Ovary (tissue), 3 donors: Measurements from ENCODE around the gene GRIK1.

ENCODE experiments used
- EP300 ChIP-seq: sonication (generic); formaldehyde crosslinking; IDR thresholded peaks from one replicate; pipeline ENCODE4 v1.6.1; 2017; ENCODE audit warnings: antibody characterized with exemption
- POLR2A ChIP-seq: fragments of 450-650 bp; IDR thresholded peaks from one replicate; pipeline ENCODE4 v1.6.1; 2017; ENCODE audit warnings: antibody characterized with exemption, mild to moderate bottlenecking, moderate library complexity
- TF ChIP-seq, protein P1 (sequence below), 3 donors: fragments of 450-650 bp in 2 of 3; fragments of 200-600 bp in 1 of 3; IDR thresholded peaks; one replicate each; pipeline versions ENCODE4 v1.5.1 to v1.8.0; 2016 to 2022; ENCODE audit warnings: antibody characterized with exemption in 3 of 3, mild to moderate bottlenecking in 1 of 3
- donor health status: DM: no; HTN: no; CAD: no.

- TF ChIP-seq, protein P1, sequence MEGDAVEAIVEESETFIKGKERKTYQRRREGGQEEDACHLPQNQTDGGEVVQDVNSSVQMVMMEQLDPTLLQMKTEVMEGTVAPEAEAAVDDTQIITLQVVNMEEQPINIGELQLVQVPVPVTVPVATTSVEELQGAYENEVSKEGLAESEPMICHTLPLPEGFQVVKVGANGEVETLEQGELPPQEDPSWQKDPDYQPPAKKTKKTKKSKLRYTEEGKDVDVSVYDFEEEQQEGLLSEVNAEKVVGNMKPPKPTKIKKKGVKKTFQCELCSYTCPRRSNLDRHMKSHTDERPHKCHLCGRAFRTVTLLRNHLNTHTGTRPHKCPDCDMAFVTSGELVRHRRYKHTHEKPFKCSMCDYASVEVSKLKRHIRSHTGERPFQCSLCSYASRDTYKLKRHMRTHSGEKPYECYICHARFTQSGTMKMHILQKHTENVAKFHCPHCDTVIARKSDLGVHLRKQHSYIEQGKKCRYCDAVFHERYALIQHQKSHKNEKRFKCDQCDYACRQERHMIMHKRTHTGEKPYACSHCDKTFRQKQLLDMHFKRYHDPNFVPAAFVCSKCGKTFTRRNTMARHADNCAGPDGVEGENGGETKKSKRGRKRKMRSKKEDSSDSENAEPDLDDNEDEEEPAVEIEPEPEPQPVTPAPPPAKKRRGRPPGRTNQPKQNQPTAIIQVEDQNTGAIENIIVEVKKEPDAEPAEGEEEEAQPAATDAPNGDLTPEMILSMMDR (IDR thresholded peaks at IDR 0.05) = no peak
- TF ChIP-seq POLR2A (no peak), EP300 (no peak)
Measured at GRCh38 chr21:29678626-29679025, 261.2 kb downstream of the GRIK1 start.
